ENCODE data around the gene TCAP.
"Not testable (repeated sequence)": the region's sequence is repeated elsewhere in the genome, so short reads cannot be mapped to it uniquely, and the experiment has no call there.

The TCAP gene

DNA sequence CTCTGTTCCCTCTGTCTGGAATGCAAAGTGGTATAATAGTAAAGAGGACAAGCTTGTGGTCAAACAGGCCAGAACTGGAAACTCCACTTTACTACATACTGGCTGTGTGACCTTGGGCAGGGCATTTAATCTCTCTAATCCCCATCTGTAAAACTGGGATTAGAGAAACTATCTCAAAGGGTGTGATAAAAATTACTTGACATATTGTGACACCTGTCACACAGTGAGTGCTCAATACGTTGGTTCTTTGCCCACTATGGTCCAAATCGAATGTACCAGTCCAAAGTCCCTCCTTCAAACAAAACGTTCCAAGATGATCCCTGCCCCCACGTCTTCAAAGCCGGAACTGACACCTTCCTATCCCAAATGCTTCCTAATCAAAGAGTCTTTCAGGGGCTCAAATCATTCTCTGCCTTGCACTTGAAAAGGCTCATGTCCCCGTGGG is 22.0 kb downstream of the TCAP start:
- DNase-seq, result no peak

DNA sequence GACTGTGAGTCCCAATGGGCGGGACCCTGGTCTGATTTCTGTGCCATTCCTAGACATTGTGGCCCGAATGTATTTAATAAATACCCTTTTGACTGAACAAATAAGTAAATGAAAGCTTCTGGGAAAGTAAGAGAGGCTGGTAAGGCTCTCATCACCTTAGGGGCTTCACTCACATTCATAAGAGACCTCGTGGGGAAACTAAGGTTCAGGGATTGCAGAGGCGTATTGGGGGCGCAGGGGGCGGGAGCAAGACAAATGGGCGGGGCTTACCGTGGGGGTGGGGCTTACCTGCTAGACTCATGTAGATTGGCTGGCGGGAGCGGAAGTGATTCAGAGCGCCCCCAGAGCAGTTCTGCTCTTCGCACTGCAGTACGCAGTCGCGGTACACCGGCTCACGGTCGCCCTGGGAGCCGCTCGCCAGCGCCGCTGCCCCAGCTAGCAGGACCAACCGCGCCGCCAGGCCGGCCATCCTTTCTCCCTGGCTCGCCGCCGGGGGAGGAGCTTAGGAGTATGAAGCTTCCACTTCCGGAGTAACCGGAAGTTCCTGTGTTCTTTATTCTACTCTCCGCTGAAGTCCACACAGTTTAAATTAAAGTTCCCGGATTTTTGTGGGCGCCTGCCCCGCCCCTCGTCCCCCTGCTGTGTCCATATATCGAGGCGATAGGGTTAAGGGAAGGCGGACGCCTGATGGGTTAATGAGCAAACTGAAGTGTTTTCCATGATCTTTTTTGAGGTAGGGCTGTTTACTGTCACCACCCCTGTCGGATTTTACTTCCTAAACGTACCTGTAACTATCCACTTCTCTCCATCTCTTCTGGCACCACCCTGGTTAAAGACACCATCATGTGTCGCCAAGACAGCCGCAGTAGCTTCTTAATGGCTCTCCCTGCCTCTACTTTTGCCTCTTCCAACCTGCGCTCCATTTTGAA is 22.7 kb downstream of the TCAP start, which contains the start of gene PGAP3:
Gene PGAP3 (minus strand): TSS at position 512 of the 929 bp plus-strand sequence. CDS start 43 bp downstream, at position 469.
- peak; percentile 98 for DNase-seq

DNA sequence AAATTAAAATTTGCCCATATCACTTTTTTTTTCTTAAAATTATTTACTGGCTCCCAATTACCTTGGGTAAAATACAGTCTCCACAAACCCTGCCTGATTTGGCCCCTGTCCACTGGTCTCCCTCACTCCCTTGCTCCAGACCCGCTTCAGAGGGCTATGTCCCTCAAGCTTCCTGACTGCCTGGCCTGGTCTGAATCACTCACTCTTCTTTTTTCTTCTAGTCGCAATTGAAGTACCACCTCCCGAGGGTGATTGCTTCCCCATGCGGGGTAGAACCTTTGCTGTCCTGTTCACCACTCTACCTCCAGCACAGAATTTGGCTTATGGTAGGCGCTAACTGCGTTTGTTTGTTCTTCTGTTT is 23.3 kb downstream of the TCAP start:
- DNase-seq, result peak; percentile 45

DNA sequence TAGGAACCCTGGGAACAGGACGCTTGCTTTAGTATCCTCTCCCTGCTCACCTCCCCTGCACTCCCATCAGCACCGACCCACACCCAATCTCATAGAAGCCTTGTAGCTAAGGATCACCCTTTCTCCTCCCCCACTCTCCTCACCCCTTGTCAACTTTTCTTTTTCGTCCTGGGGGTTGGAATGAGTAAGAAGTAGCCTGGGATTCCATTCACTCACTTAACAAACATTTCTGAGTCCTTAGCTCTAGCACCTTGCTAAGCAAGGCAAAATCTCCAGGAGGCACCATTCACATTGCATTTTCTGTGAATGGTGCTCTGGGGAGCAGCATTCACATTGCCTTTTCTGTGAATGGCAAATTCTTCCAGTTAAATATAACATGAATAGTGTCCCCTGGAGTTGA is 23.8 kb downstream of the TCAP start:
- DNase-seq, result no peak

DNA sequence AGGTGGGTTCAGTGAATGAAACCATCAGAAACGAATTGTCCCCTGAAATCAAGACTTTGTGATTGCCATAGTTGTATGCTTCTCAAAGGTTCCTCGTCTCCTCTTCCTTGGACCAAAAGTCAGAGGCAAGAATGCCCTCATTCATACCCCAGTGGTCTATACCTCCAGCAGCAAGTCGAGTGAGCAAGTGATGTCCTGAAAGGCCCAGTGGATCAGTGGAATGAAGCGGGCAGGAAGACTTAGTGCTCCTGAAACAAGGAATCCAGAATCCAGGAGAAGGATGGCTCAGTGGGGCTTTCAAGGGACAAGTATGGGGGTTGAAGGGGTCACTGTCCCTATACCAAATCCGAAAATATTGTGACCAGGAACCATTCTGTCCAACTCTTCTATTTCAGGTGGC is 29.4 kb downstream of the TCAP start:
- DNase-seq, result no peak

DNA sequence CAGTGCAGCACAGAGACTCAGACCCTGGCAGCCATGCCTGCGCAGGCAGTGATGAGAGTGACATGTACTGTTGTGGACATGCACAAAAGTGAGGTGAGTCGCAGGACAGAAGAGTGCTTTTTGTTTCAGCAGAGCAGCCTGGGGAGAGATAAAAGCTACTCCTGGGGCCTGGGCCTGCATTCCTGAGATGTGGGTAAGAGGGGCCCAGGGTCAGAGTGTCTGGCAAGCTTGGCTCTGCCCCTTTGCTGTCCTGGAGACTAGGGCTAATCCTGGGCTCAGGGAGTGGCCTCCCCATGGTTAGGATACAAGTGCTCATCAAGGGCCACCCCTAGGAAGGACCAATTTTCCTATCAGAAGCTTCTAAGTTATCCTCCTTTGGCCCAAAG is 29.9 kb downstream of the TCAP start:
- no peak for DNase-seq

DNA sequence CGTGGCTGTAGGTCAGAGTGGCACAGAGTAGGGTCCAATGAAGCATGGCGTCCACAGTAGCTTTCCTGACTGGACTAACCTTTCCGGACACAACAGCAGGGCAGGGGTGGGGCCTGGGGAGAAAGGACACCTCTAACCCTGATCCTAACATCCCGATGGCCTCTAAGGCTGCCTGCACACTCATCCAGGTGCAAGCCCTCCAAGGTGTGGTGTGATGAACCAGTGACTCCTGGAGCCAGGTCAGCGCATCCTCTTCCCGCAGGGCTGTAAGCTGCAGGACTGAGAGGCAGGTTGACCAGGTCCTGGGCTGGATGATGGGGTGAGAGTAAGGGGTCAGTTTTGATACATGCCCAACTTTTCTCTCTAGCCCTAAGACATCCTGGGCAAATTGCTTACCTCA is 31.6 kb downstream of the TCAP start:
- DNase-seq, result no peak

DNA sequence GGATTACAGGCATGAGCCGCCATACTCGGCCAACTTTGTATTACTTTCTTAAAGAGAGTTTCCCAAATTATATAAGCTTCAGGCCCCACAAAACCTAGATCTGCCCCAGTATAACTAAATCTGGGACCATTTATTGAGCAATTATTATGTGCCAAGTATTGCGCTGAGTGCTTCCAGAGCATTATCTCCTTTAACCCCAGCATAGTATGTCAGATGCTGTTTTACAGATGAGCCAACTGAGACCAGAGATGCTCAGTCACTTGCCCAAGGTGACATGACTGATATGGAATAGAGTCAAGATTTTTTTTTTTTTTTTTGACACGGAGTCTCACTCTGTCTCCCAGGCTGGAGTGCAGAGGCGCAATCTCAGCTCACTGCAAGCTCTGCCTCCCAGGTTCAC is 32.8 kb downstream of the TCAP start:
- DNase-seq, result no peak

DNA sequence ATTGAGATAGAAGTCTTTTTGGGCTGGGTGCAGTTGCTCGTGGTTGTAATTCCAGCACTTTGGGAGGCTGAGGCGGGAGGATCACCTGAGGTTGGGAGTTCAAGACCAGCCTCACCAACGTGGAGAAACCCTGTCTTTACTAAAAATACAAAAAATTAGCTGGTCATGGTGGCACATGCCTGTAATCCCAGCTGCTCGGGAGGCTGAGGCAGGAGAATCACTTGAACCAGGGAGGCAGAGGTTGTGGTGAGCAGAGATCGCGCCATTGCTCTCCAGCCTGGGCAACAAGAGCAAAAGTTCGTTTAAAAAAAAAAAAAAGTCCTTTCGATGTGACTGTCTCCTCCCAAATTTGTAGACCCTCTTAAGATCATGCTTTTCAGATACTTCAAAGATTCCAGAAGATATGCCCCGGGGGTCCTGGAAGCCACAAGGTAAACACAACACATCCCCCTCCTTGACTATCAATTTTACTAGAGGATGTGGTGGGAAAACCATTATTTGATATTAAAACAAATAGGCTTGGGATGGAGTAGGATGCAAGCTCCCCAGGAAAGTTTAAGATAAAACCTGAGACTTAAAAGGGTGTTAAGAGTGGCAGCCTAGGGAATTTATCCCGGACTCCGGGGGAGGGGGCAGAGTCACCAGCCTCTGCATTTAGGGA is 34.1 kb downstream of the TCAP start:
- not testable (repeated sequence) for DNase-seq

DNA sequence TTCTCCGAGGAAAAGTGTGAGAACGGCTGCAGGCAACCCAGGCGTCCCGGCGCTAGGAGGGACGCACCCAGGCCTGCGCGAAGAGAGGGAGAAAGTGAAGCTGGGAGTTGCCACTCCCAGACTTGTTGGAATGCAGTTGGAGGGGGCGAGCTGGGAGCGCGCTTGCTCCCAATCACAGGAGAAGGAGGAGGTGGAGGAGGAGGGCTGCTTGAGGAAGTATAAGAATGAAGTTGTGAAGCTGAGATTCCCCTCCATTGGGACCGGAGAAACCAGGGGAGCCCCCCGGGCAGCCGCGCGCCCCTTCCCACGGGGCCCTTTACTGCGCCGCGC is 34.6 kb downstream of the TCAP start, which contains the start of gene ERBB2:
Gene ERBB2 (plus strand): TSS at position 247 of the 330 bp plus-strand sequence. CDS start 175 bp downstream, outside the sequence.
- no peak for DNase-seq

DNA sequence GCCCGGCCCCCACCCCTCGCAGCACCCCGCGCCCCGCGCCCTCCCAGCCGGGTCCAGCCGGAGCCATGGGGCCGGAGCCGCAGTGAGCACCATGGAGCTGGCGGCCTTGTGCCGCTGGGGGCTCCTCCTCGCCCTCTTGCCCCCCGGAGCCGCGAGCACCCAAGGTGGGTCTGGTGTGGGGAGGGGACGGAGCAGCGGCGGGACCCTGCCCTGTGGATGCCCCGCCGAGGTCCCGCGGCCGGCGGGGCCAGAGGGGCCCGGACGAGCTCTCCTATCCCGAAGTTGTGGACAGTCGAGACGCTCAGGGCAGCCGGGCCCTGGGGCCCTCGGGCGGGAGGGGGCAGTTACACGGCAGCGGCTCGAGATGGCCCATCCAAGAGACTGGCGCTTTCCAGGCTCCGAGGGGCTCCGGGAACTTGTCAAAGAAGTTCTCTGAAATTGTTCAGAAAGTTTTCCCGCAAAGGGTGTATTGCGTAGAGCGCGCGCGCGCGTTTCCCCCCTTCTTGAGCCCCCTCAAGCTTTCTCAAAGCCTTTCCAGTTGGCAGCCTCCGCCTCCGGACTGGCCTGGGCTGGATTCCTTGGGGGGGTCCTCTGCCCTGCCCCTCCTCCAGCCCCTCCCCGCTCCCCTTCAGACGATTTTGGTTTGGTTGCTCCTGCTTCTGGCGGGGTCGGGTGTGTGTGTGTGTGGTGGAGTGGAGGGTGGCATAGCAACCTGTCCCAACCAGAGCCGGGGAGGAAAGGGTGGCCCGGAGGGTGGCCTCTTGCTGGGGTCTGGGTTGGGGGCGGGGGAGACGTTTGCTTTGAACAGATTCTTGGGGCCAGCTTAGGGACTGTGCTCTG is 35.2 kb downstream of the TCAP start:
- no peak for DNase-seq

DNA sequence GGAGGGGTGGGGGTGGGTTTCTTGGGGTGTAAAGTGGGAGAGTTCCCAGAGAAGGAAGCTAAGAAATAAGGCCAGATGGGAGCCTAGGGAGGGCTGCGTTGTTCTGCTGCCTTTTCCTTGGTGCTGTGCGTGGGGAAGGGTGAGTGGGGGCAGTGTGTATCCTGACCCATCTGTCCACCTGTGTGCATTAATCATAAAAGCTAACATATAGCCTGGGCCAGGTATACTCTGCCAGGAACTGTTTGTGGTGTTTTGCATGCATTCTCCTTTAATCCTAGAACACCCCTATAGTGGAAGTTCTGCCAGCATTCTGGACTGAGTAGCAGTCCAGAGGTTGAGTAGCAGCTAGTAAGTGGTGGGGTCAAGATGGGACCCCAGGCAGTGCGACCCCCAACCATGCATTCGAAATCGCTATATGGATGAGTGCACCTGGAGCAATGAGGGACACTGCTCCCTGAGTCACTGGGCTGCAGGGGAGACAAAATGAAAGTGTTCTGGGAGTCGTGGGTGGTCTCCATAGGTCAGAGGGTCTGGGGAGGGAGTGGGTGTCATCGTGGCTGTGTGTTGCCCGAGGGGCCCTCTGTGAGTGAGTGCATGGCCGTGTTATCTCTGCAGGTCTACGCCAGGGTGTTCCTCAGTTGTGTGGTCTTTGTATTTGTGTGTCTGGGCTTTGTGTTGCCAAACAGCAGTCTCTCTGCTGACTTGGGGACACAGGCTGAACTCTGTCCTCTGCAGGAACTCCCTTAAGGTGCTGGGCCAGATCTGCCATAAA is 36.0 kb downstream of the TCAP start:
- no peak for DNase-seq

DNA sequence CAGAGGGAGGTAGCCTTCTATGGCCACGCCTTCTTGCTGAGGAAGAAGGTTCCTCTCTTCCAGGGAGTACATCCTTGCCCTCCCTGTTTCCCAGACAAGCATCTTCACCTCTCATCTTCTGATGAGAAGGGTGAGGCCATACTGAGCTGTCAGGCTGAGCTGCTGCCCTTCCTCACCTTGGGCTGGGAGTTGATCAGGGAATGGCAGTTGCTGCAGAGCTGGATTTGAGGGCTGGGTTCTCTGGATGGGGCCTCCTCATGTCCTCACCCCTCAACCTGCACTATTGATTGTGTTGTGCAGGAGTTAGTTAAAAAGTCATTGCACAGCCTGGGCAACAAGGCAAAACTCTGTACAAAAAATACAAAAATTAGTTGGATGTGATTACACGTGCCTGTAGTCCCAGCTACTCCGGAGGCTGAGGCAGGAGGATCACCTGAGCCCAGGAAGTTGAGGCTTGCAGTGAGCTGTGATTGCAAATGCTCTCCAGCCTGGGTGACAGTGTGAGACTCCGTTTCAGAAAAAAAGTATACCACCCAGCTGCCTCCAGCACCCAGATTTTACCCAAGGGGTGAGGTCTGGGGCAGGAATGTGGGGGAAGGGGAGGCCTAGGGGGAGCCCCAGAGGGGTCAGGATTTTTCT is 36.8 kb downstream of the TCAP start:
- no peak for DNase-seq

DNA sequence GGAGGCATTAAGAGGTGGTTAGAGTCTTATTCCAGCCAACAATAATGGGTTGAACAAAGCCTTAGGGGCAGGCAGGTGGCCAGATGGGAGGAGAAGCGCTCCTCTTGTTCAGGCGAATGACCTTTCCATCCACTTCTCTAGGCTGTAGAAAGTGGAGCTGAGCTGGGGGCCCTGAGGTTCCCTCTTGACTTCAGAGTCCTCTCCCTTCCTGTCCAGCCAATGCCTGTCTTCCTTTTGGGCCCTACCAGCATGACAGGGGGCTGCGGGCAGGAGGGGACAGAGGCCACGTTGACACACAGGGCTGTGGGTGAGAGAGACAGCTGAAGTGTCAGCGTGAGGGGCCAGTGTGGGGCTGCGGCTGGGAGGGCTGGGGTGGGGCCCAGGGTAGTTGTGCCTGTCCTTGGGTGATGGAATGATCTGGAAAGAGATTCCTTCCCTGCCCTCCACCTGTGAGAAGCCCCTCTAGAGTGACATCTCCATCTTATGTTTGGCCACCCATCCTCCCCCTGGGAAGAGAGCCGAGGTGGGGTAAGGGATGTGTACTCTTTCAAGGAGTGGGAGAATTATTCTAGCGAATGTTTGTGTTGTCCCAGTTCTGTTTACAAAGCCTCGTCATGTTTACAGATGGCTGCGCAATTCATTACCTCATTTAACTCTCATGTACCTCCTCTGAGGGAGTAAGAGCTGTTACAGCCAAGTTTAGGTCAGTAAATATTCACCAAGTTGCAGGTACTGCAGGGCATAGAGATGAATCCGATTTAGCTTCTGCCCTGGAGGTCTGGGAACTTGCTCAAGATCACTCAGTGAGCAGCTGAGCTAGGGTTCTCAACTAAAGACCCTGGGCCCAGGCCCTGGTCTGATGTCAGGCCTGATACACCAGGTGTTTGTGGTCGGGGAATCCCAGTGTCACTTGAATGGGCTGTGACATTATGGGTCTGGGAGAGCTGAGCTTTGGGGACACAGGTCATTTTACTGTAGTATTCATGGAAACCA is 38.0 kb downstream of the TCAP start:
- no peak for DNase-seq

DNA sequence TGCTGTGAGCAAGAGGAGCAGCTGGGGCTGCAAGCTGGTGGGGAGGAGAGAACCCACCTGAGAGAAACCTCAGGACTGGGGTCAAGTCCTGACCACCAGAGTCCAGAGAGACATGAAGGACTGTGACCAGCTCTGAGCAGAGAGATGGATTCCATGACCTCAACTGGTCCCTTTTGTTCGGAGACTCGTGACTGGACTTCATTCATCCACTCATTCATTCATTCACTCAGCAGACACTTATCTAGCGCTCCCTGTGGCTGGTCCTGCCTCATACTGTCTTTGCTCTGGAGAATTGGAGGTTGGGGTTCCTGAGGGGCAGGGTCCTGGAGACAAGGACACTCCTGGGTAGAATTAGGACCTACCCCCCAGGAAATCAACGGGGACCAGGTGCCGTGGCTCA is 38.8 kb downstream of the TCAP start:
- DNase-seq, result no peak

DNA sequence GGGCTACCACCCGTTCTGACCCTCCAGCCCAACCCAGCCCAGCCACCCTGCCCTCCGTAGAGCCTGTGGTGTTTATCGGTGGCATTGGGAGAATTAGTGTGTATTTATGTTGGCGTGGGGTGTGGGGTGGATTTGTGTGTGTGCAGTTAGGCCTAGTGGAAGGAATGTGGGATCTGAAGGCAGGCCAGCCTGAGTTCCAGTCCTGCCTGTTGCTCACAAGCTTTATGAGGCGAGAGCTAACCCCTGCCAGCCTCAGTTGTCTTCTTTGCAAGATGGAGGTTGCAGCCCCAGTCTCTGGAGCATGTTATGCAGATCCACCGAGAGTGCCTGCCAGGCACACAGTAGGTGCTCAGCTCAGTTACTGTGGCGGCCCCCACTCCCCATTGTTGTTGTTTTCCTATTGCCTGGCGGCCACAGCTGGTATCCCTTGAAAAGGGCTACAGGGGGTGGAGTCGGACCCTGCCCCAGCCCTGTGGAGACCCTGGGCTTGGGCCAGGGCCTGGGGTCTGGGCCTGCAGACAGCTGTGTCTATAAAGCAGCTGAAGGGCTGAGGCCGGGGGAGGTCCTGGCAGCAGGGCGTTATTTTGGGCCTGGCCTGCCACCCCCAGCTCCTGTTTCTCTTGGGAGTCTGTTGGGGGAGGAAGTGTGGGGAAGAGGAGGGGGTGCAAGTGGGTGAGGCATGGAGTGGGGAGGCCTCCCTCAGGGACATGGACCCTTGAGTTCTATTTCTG is 39.8 kb downstream of the TCAP start:
- no peak for DNase-seq

DNA sequence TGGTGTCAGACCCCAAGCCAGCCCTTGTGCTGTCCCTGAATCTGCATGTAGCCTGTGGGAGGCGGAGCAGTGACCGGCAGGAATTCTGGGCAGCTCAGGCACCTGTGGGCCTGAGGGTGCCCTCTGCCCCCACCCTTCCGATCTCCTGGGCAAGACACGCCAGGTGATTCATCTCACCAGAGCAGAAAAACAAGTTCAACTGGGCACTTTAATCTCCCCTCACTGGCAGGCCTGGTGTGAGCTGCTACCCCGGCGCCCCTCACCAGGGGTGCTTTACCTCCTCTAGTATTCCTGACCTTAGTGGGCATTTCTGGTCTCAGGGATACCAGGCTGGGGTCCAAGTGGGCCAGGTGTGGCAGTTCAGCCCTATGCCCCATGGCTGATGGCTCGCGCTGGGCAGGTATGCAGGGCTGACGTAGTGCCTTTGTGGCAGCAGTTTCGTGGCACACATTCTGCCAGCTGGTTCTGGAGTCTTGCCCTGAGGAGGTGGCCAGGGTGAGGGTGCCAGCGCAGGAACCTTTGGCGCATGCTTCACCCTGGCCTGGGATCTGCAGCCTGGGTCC is 40.7 kb downstream of the TCAP start:
- no peak for DNase-seq

DNA sequence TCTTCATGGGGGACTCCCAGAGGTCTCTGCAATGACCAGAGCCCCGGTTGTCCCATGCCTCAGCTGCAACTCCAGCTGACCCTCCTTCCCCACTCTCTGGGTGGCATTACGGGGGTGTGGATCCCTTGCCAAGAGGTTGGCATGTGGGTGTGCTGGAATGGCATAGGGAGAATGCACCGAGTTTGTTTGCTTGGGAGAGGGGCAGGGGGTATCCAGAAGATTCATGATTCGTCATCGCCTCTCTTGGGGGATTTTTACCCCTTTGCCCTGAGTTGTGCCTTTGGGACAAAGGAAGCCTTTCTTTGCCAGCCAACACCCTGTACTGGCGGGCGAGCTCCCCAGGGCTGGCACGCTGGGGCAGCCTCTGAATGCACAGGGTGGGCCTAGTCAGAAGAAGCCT is 41.2 kb downstream of the TCAP start:
- no peak for DNase-seq

DNA sequence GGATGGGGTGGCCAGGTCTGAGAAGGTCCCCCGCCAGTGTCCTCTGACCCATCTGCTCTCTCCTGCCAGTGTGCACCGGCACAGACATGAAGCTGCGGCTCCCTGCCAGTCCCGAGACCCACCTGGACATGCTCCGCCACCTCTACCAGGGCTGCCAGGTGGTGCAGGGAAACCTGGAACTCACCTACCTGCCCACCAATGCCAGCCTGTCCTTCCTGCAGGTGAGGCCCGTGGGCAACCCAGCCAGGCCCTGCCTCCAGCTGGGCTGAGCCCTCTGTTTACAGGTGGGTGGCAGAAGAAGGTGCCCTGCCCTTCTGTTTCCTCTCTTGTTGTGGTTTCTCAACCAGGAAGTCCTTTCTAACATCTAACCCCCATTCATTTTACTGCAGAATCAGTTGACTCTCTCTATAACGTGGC is 41.8 kb downstream of the TCAP start:
- DNase-seq, result no peak
